Heart right ventricle (tissue), 16 donors: Measurements from ENCODE around the gene GOLGA6L10. TPM values are rescaled to one million over a fixed set of nuclear protein-coding genes. Genes with fewer than 3 reads are reported as not detected.
"Not testable (repeated sequence)": the region's sequence is repeated elsewhere in the genome, so short reads cannot be mapped to it uniquely, and the experiment has no call there.

Source experiments
- ATAC-seq, 8 donors: fragments of 200-7000 bp; cut with Tn5 transposase; one replicate each; pipeline ENCODE4 v1.9.1; 2020; ENCODE audit warnings: mild to moderate bottlenecking in 8 of 8, moderate library complexity in 8 of 8, moderate number of reproducible peaks in 1 of 8
- DNase-seq, 2 donors: peaks; one replicate each; pipeline ENCODE4 v3.0.0-alpha.2; 2020
- H3K27ac ChIP-seq, 10 donors: fragments of 200-600 bp; sonication (generic) in 2 of 10; one replicate each; pipeline versions ENCODE4 v1.5.0 to v1.8.0; 2020 to 2022; ENCODE audit warnings: mild to moderate bottlenecking in 3 of 10
- H3K27me3 ChIP-seq, 7 donors: fragments of 200-600 bp; one replicate each; pipeline ENCODE4 v1.8.0; 2021 to 2022; ENCODE audit warnings: mild to moderate bottlenecking in 2 of 7
- H3K36me3 ChIP-seq, 9 donors: fragments of 200-600 bp; sonication (generic) in 1 of 9; one replicate each; pipeline versions ENCODE4 v1.5.0 to v1.8.0; 2020 to 2022; ENCODE audit warnings: mild to moderate bottlenecking in 2 of 9
- H3K4me1 ChIP-seq, 9 donors: fragments of 200-600 bp; sonication (generic) in 1 of 9; one replicate each; pipeline versions ENCODE4 v1.5.0 to v1.8.0; 2020 to 2022; ENCODE audit warnings: mild to moderate bottlenecking in 4 of 9
- H3K4me3 ChIP-seq, 10 donors: fragments of 200-600 bp; sonication (generic) in 2 of 10; one replicate each; pipeline versions ENCODE4 v1.5.0 to v1.8.0; 2020 to 2022; ENCODE audit warnings: mild to moderate bottlenecking in 7 of 10, moderate library complexity in 2 of 10
- H3K9me3 ChIP-seq, 11 donors: fragments of 200-600 bp in 10 of 11; sonication (generic) in 2 of 11; one replicate each; pipeline versions ENCODE4 v1.5.0 to v1.8.0; 2013 to 2022; ENCODE audit warnings: mild to moderate bottlenecking in 2 of 11, control low read depth in 1 of 11, moderate library complexity in 1 of 11
- WGBS, 2 donors: extraction: QIAGEN DNeasy Blood & Tissue Kit; methylation state at CpG; one replicate each; pipeline ENCODE4 v1.1.7; 2013; ENCODE audit warnings: inconsistent platforms in 1 of 2; 5-methylcytosine and 5-hydroxymethylcytosine counted together
- intact Hi-C, 10 donors: fragments of 100-400 bp; cut with DNase I; formaldehyde crosslinking; loops; one replicate each; pipeline versions ENCODE4 v1.11.1 to v1.14.2; 2022
- polyA plus RNA-seq, 2 donors: library from polyadenylated mRNA; stranded (reverse); fragments of 200-250 nt; gene quantifications; one replicate each; pipeline ENCODE4 v1.2.3, GENCODE V29; 2013
- total RNA-seq, 10 donors: library from RNA; stranded (reverse); fragmentation: NEBNext Ultra II Directional in 3 of 10; extraction: Animal tissue kit (Norgen Biotek cat#: 25700) in 3 of 10; gene quantifications; one replicate each; pipeline versions ENCODE4 v1.2.1 to v1.2.4, GENCODE V29; 2021 to 2023
- donor health status: Arrhythmogenic right ventricular cardiomyopathy.
- donor health status: ischemic (EF 13 %, LVEDD 7.1; RV severe dilation, severe dysfunction).
- donor health status: healthy with polysubstance abuse.
- donor health status: DM: no; HTN: yes; CAD: no.
- donor health status: DM: no; HTN: no; CAD: no.
- donor health status: ischemic (EF 25% LVEDD 6.9; RV normal size, moderate dysfunction).
- donor health status: ischemic (EF 25% LVEDD 5.7; RV mildly dilated, moderate dysfunction).
- donor health status: healthy.
- donor health status: DM: yes; HTN: yes; CAD: no.
- donor health status: Ischemic cardiomyopathy.
- donor health status: ischemic (EF 35%, LVEDD 5.7; RV mildly dilated, moderate dysfunction).
- donor health status: nonischemic (EF 11% LVEDD 7.7; RV severe dilation, severe dysfunction).
- donor health status: DM: yes; HTN: yes; CAD: no.
- donor health status: PGD.
- donor health status: ischemic (EF 29% LVEDD 5.4; RV normal size, mild dysfunction).
- donor health status: nonischemic (EF 23%, LVEDD 6.1; RV moderate dilation, normal function).

GOLGA6L10 gene
- total and polyA plus RNA-seq, 12 donors: 0.34 to 5.3 (median 0.62) TPM

DNA sequence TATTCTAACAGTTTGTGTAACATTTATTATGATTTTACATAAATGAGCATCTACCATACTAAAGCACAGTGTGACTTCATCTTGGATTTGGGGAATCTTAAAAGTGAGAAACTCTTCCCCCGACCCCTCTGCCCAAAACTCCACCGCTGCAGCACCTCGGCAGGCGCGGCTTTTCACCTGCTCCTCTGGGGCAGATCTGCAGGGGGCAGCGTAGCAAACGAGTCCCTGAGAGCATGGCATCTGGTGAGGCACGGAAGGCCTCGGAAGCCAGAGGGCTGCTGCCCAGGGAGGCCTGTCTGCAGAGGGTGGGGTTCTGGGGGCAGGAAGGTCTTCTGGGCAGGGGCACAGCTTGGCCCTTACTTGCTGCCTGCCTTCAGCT is 14.7 kb downstream of the GOLGA6L10 start:
- Histone ChIP-seq H3K27ac (peak overlapping the region in 2 of 10 donors; percentile 9 to 23), H3K4me1 (peaks cover 0 to 18% (median 5%) of the 10 kb centered on the region in 9 donors)
- H3K4me3 ChIP-seq, DNase-seq, ATAC-seq, H3K9me3 ChIP-seq, H3K27me3 ChIP-seq, intact Hi-C loops, H3K36me3 ChIP-seq: not testable (repeated sequence)
- 79 to 84% methylated on average over 7 of the region's 9 CpGs for WGBS, 2 donors

DNA sequence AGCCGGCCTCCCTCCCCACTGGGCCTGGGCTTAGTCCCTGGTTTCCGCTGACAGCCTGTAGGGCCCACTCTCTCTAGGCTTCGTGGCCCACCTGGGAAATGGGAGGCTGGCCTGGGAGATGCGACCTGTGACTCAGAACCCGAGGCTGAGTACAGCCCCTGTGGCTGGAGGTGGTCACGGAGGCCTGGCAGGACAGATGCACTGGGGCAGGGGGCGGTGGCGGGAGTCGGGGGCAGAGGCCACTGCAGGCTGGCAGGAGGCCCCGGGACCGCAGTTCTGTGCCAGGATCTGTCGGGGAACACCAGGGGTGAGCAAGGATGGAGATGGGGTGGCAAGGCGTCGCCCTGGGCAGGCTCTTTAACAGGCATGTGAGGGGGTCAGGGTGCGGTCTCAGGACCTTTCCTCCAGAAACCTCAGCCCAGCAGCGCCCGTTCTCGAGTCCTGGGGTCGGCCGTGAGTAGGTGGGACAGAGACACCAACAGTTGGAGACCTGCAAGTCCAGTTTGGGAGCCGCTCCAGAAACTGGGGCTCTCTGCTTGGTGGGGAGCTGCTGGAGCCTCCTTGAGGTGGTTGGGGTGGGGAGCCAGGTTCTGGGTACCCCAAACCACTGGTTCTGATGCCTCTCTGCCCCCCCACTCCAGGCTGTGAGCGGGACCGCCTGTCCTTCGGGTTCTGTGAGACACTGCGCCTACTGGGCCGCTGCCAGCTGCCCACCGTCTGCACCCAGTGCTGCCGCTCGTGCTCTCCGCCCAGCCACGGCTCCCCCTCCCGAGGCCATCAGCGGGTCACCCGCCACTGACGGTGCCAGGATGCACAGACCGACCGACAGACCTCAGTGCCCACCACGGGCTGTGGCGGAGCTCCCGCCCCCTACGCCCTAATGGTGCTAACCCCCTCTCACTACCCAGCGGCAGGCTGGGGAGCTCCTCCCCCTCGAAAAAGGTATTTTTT is 15.4 kb downstream of the GOLGA6L10 start:
- DNase-seq, H3K9me3 ChIP-seq, H3K27me3 ChIP-seq, H3K36me3 ChIP-seq, ATAC-seq, intact Hi-C loops, H3K4me3 ChIP-seq: not testable (repeated sequence)
- Histone ChIP-seq H3K4me1 (peaks cover 0 to 18% (median 5%) of the 10 kb centered on the region in 9 donors), H3K27ac (peak overlapping the region in 4 of 10 donors; percentile 48 to 65 (median 62))
- WGBS, 2 donors: 61% methylated on average over 25 to 43 of the region's 43 CpGs

DNA sequence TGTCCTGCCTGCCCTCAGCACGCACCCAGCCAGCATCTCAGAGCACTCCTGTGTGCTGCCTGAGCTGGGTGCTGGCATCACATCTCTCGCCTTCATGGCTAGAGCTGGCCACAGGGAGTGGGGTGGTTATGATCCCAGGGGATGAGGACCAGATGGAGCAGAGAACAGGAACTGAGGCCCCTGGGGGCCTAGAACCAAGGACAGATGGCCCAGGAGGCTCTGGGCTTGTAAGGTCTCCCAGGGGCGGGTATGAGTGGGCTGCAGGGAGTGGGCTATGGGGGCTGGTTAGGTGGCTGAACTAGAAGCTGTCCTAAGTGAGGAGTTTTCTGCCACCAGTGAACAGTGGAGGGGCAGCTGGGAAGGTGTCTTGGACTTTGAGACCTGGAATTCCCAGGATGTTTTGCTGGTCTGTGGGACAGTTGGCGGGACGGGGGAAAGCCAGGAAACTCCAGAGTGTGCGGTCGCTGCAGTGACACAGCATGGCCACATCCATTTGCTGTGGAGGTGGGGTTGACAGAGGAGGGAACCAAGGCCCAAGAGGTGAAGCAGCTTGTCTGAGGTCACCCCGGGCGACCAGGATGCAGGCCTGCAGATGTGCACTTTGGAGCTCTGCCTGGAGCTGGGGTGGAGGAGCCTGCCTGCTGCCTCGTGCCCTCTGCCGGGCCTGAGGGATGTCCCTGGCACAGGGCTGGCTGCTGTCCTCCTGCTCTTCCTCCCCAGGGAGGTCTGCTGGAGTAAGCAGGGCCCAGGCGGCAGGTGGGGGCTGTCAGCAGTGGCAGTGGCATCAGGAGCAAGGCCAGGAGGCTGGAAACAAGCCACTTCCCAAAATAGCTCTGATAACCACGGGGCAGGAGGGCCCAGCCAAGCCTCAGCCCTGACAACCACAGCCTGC is 16.3 kb downstream of the GOLGA6L10 start:
- Histone ChIP-seq H3K4me1 (peaks cover 0 to 18% (median 5%) of the 10 kb centered on the region in 9 donors), H3K27ac (peak overlapping the region in 7 of 10 donors; percentile 25 to 65 (median 35))
- H3K36me3 ChIP-seq, H3K9me3 ChIP-seq, H3K4me3 ChIP-seq, H3K27me3 ChIP-seq, intact Hi-C loops: not testable (repeated sequence)
- ATAC-seq: peak; percentile 87 to 97 (median 92)
- peak; percentile 78 to 80 for DNase-seq
- 22 to 27% methylated on average over 7 to 12 of the region's 13 CpGs for WGBS, 2 donors

DNA sequence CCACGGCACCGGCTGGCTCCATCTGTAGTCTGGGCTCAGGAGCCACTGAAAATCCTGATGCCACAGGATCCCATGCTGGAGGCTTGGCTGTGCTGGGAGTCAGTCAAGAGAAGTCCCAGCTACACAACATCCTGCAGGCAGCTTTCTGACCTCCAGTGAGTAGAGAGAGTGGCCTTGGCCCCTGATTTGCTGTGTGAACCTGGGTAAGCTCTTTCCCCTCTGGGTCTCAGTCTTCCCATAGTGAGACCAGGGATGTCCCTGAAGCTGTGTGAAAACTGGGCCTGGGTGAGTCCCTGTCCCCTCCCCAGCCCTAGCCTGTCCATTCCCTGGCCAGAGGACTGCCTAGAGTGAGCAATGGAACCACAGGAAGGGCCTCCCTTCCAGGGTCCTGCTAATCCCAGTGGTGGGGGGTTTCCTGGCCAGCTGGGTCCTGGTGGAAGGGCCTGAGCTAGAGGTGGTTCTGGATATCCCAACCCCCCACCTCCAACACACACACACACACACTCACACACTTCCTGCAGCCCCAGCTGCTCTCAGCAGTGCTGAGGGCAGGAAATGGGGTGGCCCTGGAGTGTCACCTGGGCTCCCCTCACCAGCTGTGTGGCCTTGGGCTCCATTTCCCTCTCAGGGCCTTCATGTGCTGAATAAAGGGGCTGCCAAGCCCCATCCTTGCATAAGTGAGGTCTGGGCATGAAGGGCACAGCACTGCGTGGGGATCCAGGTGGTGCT is 17.5 kb downstream of the GOLGA6L10 start:
- H3K9me3 ChIP-seq, H3K27me3 ChIP-seq, H3K36me3 ChIP-seq, DNase-seq, H3K4me3 ChIP-seq, ATAC-seq, H3K27ac ChIP-seq, intact Hi-C loops: not testable (repeated sequence)
- H3K4me1 ChIP-seq: peaks cover 0 to 18% (median 5%) of the 10 kb centered on the region in 9 donors
- 81 to 83% methylated on average over 2 of the region's 3 CpGs for WGBS, 2 donors

DNA sequence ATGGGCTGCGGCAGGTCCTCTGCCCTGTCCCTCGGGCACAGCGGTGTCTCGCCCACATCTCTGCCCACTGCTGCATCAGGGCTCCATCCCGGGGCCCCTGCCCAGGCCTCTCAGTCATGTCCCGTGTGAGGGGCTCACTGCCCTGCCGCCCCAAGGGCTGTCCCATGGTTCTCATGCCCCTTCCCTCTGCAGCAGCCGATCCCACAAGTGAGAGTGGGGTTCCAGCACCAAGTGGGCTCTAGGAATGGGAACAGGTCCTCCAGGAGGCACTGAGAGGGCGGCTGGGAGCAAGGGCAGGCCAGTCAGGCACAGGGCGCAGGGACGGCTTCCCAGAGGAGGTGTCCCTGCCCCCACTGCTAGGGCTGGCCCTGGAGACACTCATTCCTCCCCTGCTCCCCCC is 18.4 kb downstream of the GOLGA6L10 start:
- DNase-seq, H3K9me3 ChIP-seq, H3K27me3 ChIP-seq, ATAC-seq, H3K36me3 ChIP-seq, H3K27ac ChIP-seq, intact Hi-C loops, H3K4me3 ChIP-seq: not testable (repeated sequence)
- peaks cover 0 to 18% (median 5%) of the 10 kb centered on the region in 9 donors for H3K4me1 ChIP-seq
- WGBS, 2 donors: 88 to 96% methylated on average over 5 to 7 of the region's 11 CpGs

DNA sequence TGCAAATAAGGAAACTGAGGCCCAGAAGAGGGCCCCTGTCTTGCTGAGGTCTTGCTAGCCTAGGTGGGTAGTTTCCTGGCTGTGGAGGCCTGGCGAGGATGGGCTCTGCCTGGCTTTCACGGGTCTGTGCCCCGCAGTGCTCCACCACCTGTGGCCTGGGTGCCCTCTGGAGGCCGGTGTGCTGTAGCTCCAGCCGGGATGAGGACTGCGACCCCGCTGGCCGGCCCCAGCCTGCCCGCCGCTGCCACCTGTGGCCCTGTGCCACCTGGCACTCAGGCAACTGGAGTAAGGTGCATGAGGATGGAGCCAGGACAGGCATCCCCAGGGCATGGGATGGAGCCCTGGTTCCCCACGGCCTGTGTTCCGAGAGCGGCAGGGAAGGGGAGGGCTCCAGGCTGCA is 20.2 kb downstream of the GOLGA6L10 start:
- H3K27me3 ChIP-seq, DNase-seq, H3K4me3 ChIP-seq, H3K36me3 ChIP-seq, H3K9me3 ChIP-seq, intact Hi-C loops, H3K27ac ChIP-seq: not testable (repeated sequence)
- WGBS, 2 donors: 90% methylated on average over 3 of the region's 13 CpGs; no CpG with 5 or more reads in 1 of the 2 donors
- H3K4me1 ChIP-seq: peaks cover 0 to 14% (median 5%) of the 10 kb centered on the region in 9 donors
- peak in 2 of 8 donors; percentile 16 to 20 for ATAC-seq

DNA sequence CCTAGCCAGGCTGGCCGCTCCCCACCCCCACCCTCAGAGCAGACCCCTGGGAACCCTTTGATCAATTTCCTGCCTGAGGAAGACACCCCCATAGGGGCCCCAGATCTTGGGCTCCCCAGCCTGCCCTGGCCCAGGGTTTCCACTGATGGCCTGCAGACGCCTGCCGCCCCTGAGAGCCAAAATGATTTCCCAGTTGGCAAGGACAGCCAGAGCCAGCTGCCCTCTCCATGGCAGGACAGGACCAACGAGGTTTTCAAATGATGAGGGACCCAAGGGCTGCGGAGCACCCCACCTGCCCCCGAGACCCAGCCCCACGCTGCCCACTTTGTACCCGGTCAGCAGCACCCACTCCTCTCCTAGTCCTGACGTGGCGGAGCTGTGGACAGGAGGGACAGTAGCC is 21.9 kb downstream of the GOLGA6L10 start:
- 74 to 82% methylated on average over 6 to 8 of the region's 10 CpGs for WGBS, 2 donors
- H3K9me3 ChIP-seq, H3K4me3 ChIP-seq, DNase-seq, intact Hi-C loops, ATAC-seq, H3K4me1 ChIP-seq, H3K27me3 ChIP-seq, H3K36me3 ChIP-seq, H3K27ac ChIP-seq: not testable (repeated sequence)

DNA sequence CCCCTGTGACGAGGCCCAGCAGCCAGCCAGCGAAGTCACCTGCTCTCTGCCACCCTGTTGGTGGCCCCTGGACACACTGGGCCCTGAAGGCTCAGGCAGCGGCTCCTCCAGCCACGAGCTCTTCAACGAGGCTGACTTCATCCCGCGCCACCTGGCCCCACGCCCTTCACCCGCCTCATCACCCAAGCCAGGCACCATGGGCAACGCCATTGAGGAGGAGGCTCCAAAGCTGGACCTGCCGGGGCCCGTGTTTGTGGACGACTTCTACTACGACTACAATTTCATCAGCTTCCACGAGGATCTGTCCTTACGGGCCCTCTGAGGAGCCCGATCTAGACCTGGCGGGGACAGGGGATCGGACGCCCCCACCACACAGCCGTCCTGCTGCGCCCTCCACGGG is 22.4 kb downstream of the GOLGA6L10 start:
- intact Hi-C loops, ATAC-seq, DNase-seq, H3K36me3 ChIP-seq, H3K4me1 ChIP-seq, H3K27me3 ChIP-seq, H3K4me3 ChIP-seq, H3K27ac ChIP-seq, H3K9me3 ChIP-seq: not testable (repeated sequence)
- WGBS, 2 donors: 85 to 88% methylated on average over 15 to 22 of the region's 23 CpGs

DNA sequence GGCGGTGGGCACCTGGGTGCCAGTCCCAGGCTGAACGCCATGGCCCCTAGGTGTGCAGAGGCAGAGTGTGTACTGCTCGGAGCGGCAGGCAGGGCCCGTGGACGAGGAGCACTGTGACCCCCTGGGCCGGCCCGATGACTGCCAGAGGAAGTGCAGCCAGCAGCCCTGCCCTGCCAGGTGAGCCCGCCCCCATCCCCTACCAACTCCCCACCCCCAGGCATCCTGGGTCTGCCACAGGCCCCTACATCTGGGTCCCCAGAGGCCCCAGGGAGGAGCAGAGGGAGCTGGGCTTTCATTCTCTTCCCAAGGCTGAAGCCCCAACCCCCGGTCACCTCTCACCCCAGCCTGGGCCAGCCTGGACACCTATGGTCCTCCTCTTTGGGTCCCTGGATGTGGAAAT is 23.6 kb downstream of the GOLGA6L10 start:
- H3K4me1 ChIP-seq, H3K4me3 ChIP-seq, DNase-seq, H3K36me3 ChIP-seq, intact Hi-C loops, H3K27ac ChIP-seq, H3K27me3 ChIP-seq, H3K9me3 ChIP-seq, ATAC-seq: not testable (repeated sequence)
- WGBS, 2 donors: 88% methylated on average over 9 to 10 of the region's 10 CpGs

DNA sequence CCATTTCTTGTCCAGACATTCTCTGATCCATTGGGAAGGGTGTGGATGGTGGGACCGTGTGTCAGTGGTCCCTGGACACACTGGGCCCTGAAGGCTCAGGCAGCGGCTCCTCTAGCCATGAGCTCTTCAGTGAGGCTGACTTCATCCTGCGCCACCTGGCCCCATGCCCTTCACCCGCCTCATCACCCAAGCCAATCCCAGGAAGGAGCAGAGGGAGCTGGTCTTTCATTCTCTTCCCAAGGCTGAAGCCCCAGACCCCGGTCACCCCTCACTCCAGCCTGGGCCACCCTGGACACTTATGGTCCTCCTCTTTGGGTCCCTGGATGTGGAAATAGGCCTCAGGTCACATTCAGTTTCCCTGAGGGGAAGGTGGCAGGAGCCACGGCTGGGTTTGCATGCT is 24.4 kb downstream of the GOLGA6L10 start:
- DNase-seq, H3K9me3 ChIP-seq, H3K27ac ChIP-seq, H3K36me3 ChIP-seq, ATAC-seq, H3K4me3 ChIP-seq, H3K4me1 ChIP-seq, intact Hi-C loops, H3K27me3 ChIP-seq: not testable (repeated sequence)
- 87 to 90% methylated on average over 6 of the region's 6 CpGs for WGBS, 2 donors
